ENCODE results near the gene DLX1. TPM values are rescaled to one million over a fixed set of nuclear protein-coding genes. Genes with fewer than 3 reads are reported as not detected.
"Not testable (repeated sequence)": the region's sequence is repeated elsewhere in the genome, so short reads cannot be mapped to it uniquely, and the experiment has no call there.

DLX1 gene
- total and polyA plus RNA-seq, 11 donors: 0.11 to 0.19 (median 0.18) TPM; not detected in 8

- H3K9me3 ChIP-seq: no peaks in the 10 kb centered on the region
- WGBS, 4 donors: 49 to 64% (median 58%) methylated on average over 4 of the region's 4 CpGs
- no peak overlapping the region for H3K4me3 ChIP-seq
- DNase-seq (no peak), ATAC-seq (no peak)
- H3K27me3 ChIP-seq: no peaks in the 10 kb centered on the region
- no peak overlapping the region for H3K27ac ChIP-seq
- TF ChIP-seq POLR2A (IDR thresholded peaks at IDR 0.05) (no peak), CTCF (IDR thresholded peaks at IDR 0.05) (no peak)
- H3K4me1 ChIP-seq: peaks cover 0 to 4% (median 0%) of the 10 kb centered on the region in 12 donors
- H3K36me3 ChIP-seq: no peaks in the 10 kb centered on the region
- intact Hi-C loops (cut with DNase I): no loop called here
These were observed 33.0 kb upstream of the DLX1 start for GRCh38 chr2:172052000-172052983.

GRCh38 chr2:172053486-172053885 lies 31.8 kb upstream of the DLX1 start:
- WGBS, 4 donors: 89 to 98% (median 93%) methylated on average over 1 of the region's 1 CpG
- ATAC-seq (no peak), DNase-seq (no peak)
- no peak overlapping the region for H3K27ac ChIP-seq
- no peak for TF ChIP-seq CTCF (IDR thresholded peaks at IDR 0.05)
- no peak for TF ChIP-seq POLR2A (IDR thresholded peaks at IDR 0.05)
- no peaks in the 10 kb centered on the region for H3K27me3 ChIP-seq
- no peak overlapping the region for H3K4me3 ChIP-seq
- H3K36me3 ChIP-seq: no peaks in the 10 kb centered on the region
- intact Hi-C loops (cut with DNase I): no loop called here
- H3K4me1 ChIP-seq: peaks cover 0 to 4% (median 0%) of the 10 kb centered on the region in 12 donors
- no peaks in the 10 kb centered on the region for H3K9me3 ChIP-seq

GRCh38 chr2:172056293-172056692 lies 29.0 kb upstream of the DLX1 start:
- Histone ChIP-seq H3K27ac (no peak overlapping the region), H3K4me1 (peaks cover 0 to 4% (median 0%) of the 10 kb centered on the region in 12 donors), H3K27me3 (no peaks in the 10 kb centered on the region), H3K36me3 (no peaks in the 10 kb centered on the region), H3K4me3 (no peak overlapping the region), H3K9me3 (no peaks in the 10 kb centered on the region)
- TF ChIP-seq POLR2A (IDR thresholded peaks at IDR 0.05) (no peak), CTCF (IDR thresholded peaks at IDR 0.05) (no peak)
- DNase-seq (no peak), ATAC-seq (no peak)
- WGBS, 4 donors: 78 to 90% (median 88%) methylated on average over 2 of the region's 2 CpGs
- intact Hi-C loops (cut with DNase I): no loop called here

GRCh38 chr2:172058660-172059059 lies 26.6 kb upstream of the DLX1 start:
- TF ChIP-seq POLR2A (IDR thresholded peaks at IDR 0.05): no peak
- H3K36me3 ChIP-seq: peaks cover 0 to 6% (median 0%) of the 10 kb centered on the region in 9 donors
- H3K27me3 ChIP-seq: no peaks in the 10 kb centered on the region
- ATAC-seq (no peak), DNase-seq (no peak)
- H3K9me3 ChIP-seq: no peaks in the 10 kb centered on the region
- WGBS, 4 donors: 94 to 97% (median 95%) methylated on average over 5 of the region's 5 CpGs
- no peaks in the 10 kb centered on the region for H3K4me1 ChIP-seq
- intact Hi-C loops (cut with DNase I): no loop called here
- H3K4me3 ChIP-seq: no peak overlapping the region
- no peak overlapping the region for H3K27ac ChIP-seq

GRCh38 chr2:172060118-172060517 lies 25.2 kb upstream of the DLX1 start:
- DNase-seq; H3K27me3 ChIP-seq; intact Hi-C loops (cut with DNase I); ATAC-seq; H3K9me3 ChIP-seq; H3K4me1 ChIP-seq; H3K4me3 ChIP-seq; H3K36me3 ChIP-seq; H3K27ac ChIP-seq: not testable (repeated sequence)
- 97 to 99% (median 98%) methylated on average over 5 of the region's 5 CpGs for WGBS, 4 donors

Data from heart left ventricle (tissue), 16 donors.